CD4-positive, alpha-beta T cell treated with Interleukin-21 for 1 hour (primary cell): ENCODE results near the gene NTHL1.
"Not testable (repeated sequence)": the region's sequence is repeated elsewhere in the genome, so short reads cannot be mapped to it uniquely, and the experiment has no call there.

Experiments used
- DNase-seq: peaks from one replicate; pipeline ENCODE4 v3.0.0-alpha.2; 2020

Gene NTHL1

GRCh38 chr16:2027024-2028010 is 20.3 kb downstream of the NTHL1 start:
- DNase-seq = peak; percentile 29

DNA sequence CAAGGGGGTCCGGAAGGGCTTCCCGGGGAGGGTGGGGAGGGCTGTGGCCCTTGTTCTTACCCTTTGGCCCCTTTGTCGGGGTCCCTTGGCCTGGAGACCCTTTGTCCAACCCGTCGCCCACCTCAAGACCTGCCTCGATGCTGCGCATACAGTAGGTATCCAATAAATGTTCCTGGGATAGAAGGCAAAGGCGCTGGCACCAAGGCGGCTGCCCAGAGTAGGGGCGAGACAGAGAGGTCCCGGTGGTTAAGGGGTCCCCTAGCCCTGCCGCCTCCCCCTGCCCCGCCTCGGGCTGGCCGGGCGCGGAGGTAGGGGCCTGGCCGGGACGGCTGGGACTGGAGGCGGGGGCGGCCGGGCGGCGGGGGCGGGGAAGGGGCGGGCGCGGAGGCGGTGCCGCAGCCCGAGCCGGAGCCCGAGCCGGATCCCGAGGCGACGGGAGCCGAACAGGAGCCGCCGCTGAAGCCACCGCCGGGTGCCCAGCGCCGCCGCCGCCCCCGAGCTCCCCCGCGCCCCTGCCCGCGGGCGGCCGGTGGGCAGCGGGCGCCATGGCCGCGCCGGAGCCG is 21.1 kb downstream of the NTHL1 start, which contains the start of gene NHERF2:
TSS of gene NHERF2 (plus strand) at position 442 of the 563 bp plus-strand sequence. CDS start at position 546, 104 bp downstream.
- DNase-seq = peak; percentile 32

DNA sequence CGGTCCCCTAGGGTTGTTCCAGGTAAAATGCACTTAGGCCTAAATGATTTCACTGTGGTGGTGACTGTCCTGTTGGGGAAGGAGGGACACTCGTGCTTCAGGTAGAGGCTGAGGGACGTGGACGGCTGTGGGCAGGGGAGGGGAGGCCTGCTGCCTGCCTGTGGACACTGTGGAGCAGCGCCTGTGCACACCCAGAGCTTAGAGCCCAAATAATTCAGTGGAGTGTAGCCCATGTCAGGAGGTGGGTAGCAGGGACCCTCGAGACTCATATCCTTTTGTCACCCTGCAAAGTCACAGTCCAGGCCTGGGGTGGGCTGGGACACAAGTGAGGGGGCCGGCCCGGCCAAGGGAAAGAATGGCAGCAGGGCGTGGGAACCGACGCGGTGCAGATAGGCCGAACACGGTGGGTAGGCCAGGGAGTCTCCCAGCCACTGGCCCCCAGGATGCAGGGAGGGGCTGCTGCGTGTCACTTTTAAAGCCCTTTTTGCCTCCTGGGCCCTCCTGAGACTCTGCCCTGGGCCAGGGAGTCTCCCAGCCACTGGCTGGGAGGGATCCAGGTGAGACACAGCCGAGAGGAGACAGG is 21.7 kb downstream of the NTHL1 start:
- no peak for DNase-seq

- no peak for DNase-seq
Measured at GRCh38 chr16:2025251-2025650, 22.4 kb downstream of the NTHL1 start.

- DNase-seq = no peak
Measured at GRCh38 chr16:2024032-2024420, 23.6 kb downstream of the NTHL1 start.

DNA sequence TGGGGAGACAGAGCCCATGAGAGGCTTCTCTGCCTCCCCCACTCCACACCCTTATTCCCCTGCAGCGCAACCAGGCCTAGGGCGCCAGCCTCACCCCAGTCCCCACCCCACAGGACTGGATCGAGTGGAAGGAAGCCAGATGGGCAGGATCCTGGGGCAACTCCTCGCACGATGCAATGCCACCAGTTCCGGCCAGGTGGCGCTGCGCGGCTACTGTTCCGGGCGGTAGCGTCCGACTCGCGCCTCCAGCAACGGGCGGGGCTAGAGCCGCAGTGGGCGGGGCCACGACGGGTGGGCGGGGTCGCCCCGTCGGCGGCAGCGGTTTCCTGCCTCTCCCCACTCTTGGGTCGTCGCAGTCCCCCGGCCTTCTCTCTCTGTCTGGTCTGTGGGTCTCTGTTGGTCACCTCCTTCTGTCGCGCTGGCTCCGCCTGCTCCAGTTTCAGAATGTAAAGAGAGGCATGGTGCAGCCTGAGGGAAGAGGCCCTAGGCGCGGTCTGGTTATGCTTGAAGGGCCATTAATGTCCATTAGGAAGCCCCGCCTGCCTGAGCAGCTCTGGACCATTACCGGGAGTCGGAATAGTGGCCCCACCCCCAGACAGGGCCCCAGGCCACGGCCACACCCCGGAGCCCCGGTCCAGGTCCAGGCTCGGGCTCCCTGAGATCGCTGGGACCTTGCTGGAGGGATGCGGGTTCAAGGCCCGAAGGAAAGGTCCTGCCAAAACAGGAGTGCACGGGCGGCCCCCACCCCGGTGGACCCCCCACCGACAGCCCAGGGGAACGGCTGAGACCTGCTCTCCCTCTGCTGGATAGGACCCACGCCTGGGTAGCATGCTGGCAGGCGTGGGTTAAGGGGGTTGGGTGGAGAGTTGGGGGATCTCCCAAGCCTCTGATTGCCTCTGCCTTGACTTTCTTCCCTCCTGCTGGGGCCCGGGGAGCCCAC is 24.3 kb downstream of the NTHL1 start:
- DNase-seq = peak; percentile 95

GRCh38 chr16:2022723-2023091 is 24.9 kb downstream of the NTHL1 start:
- no peak for DNase-seq

- no peak for DNase-seq
Measured at GRCh38 chr16:2019921-2020831, 27.5 kb downstream of the NTHL1 start.

- peak; percentile 23 for DNase-seq
Measured at GRCh38 chr16:2019518-2019920, 28.1 kb downstream of the NTHL1 start, which contains the start of gene NPW. Gene NPW (plus strand): TSS chr16:2019785.

- peak; percentile 17 for DNase-seq
Measured at GRCh38 chr16:2016407-2016922, 31.2 kb downstream of the NTHL1 start.

DNA sequence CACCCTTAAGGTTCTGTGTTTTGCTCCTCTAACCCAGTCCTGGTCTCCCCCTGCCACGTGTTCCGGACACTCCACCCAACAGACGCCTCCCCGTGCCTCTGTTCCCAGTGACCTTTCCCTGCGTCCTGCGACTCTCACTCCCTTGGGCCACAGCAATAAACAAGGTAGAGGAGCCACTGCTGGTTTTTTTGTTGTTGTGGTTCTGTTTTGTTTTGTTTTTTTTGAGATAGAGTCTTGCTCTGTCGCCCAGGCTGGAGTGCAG is 31.8 kb downstream of the NTHL1 start:
- no peak for DNase-seq

- DNase-seq = no peak
Measured at GRCh38 chr16:2015117-2015946, 32.3 kb downstream of the NTHL1 start.

GRCh38 chr16:2013527-2013926 is 34.1 kb downstream of the NTHL1 start:
- DNase-seq = no peak

DNA sequence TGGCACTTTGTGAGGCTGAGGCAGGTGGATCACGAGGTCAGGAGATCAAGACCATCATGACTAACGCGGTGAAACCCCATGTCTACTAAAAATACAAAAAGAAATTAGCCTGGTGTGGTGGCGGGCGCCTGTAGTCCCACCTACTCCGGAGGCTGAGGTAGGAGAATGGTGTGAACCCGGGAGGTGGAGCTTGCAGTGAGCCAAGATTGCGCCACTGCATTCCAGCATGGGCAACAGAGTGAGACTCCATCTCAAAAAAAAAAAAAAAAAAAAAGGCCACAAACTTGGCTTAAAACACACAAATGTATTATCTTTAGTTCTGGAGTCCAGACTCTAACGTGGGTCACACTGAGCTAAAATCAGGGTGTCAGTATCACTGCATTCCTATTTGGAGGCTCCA is 35.9 kb downstream of the NTHL1 start:
- DNase-seq = not testable (repeated sequence)

GRCh38 chr16:2009791-2010510 is 37.7 kb downstream of the NTHL1 start, which contains the start of gene ZNF598:
Gene ZNF598 (minus strand): TSS chr16:2009821.
- peak; percentile 80 for DNase-seq

GRCh38 chr16:2009164-2009711 is 38.4 kb downstream of the NTHL1 start:
- DNase-seq = no peak

- DNase-seq = peak; percentile 34
Measured at GRCh38 chr16:2008631-2009163, 38.9 kb downstream of the NTHL1 start.

GRCh38 chr16:2008009-2008526 is 39.6 kb downstream of the NTHL1 start:
- DNase-seq = peak; percentile 33
